Neuronal stem cell (in vitro differentiated cells): ENCODE results near the gene CDRT4.

Experiments
- DNase-seq: peaks from one replicate; pipeline ENCODE4 v3.0.0-alpha.2; 2013; ENCODE audit warnings: low spot score
- H2AFZ ChIP-seq: one replicate; pipeline ENCODE4 v1.6.1; 2013; ENCODE audit warnings: mild to moderate bottlenecking, low read length, inconsistent platforms
- H2AK5ac ChIP-seq: 2 replicates; pipeline ENCODE4 v1.6.1; 2013; ENCODE audit warnings: low read depth, mild to moderate bottlenecking, inconsistent platforms, low read length, moderate library complexity, mixed read lengths
- H2BK120ac ChIP-seq: 2 replicates; pipeline ENCODE4 v1.6.1; 2013; ENCODE audit warnings: low read depth, mild to moderate bottlenecking, inconsistent platforms, low read length, moderate library complexity, mixed read lengths
- H2BK12ac ChIP-seq: one replicate; pipeline ENCODE4 v1.6.1; 2013; ENCODE audit warnings: low read length, inconsistent platforms
- H2BK15ac ChIP-seq: 2 replicates; pipeline ENCODE4 v1.6.1; 2013; ENCODE audit warnings: mild to moderate bottlenecking, low read length, inconsistent platforms, mixed read lengths
- H2BK5ac ChIP-seq: one replicate; pipeline ENCODE4 v1.6.1; 2013; ENCODE audit warnings: inconsistent platforms, mild to moderate bottlenecking, low read length, moderate library complexity
- H3K14ac ChIP-seq: one replicate; pipeline ENCODE4 v1.6.1; 2013; ENCODE audit warnings: low read length, inconsistent platforms
- H3K18ac ChIP-seq: 2 replicates; pipeline ENCODE4 v1.6.1; 2013; ENCODE audit warnings: low read length, inconsistent platforms
- H3K23ac ChIP-seq: 2 replicates; pipeline ENCODE4 v1.6.1; 2013; ENCODE audit warnings: low read depth, mild to moderate bottlenecking, mixed read lengths, low read length, inconsistent platforms; ENCODE audit not compliant: poor library complexity
- H3K27ac ChIP-seq: replicated peaks from 3 replicates; pipeline ENCODE4 v1.5.1; 2013; ENCODE audit warnings: low read length, inconsistent platforms
- H3K27me3 ChIP-seq, 3 experiments: 2 replicates each; pipeline ENCODE4 v1.6.1; 2013; ENCODE audit warnings: low read length in 3 of 3, mild to moderate bottlenecking in 2 of 3, inconsistent platforms in 1 of 3, low read depth in 1 of 3, mixed read lengths in 1 of 3, moderate library complexity in 1 of 3; ENCODE audit not compliant: control insufficient read depth in 3 of 3, insufficient read depth in 3 of 3
- H3K36me3 ChIP-seq, 2 donors: replicated peaks in 1 of 2; 2 replicates each; pipeline ENCODE4 v1.6.1; 2013; ENCODE audit warnings: low read length in 2 of 2; ENCODE audit not compliant: control insufficient read depth in 2 of 2, insufficient read depth in 2 of 2
- H3K4ac ChIP-seq: 2 replicates; pipeline ENCODE4 v1.6.1; 2013; ENCODE audit warnings: inconsistent platforms, mild to moderate bottlenecking, low read length, moderate library complexity
- H3K4me1 ChIP-seq, 2 donors: 1 replicate in 1 of 2; 2 replicates in 1 of 2; pipeline ENCODE4 v1.6.1; 2013; ENCODE audit warnings: low read length in 2 of 2, low read depth in 1 of 2; ENCODE audit not compliant: control insufficient read depth in 2 of 2, insufficient read depth in 1 of 2
- H3K4me2 ChIP-seq: one replicate; pipeline ENCODE4 v1.6.1; 2013; ENCODE audit warnings: mild to moderate bottlenecking, low read length, inconsistent platforms; ENCODE audit not compliant: insufficient read depth, poor library complexity, severe bottlenecking
- H3K4me3 ChIP-seq, 2 donors: 2 replicates each; pipeline ENCODE4 v1.5.1; 2013; ENCODE audit warnings: low read length in 2 of 2, mild to moderate bottlenecking in 2 of 2, inconsistent platforms in 1 of 2, moderate library complexity in 1 of 2
- H3K79me1 ChIP-seq: one replicate; pipeline ENCODE4 v1.6.1; 2013; ENCODE audit warnings: low read depth, mild to moderate bottlenecking, inconsistent platforms, low read length, moderate library complexity
- H3K9ac ChIP-seq: one replicate; pipeline ENCODE4 v1.6.1; 2013; ENCODE audit warnings: mild to moderate bottlenecking, low read depth, low read length, inconsistent platforms; ENCODE audit not compliant: poor library complexity
- H3K9me3 ChIP-seq, 2 donors: replicated peaks in 1 of 2; 2 replicates each; pipeline versions ENCODE3 to v1.6.1; 2013; ENCODE audit warnings: low read length in 2 of 2, mild to moderate bottlenecking in 2 of 2, inconsistent platforms in 1 of 2, low read depth in 1 of 2, mixed read lengths in 1 of 2, moderate library complexity in 1 of 2; ENCODE audit not compliant: control insufficient read depth in 2 of 2, insufficient read depth in 1 of 2
- H4K8ac ChIP-seq: one replicate; pipeline ENCODE4 v1.6.1; 2013; ENCODE audit warnings: low read depth, mild to moderate bottlenecking, inconsistent platforms, low read length, moderate library complexity
- H4K91ac ChIP-seq: one replicate; pipeline ENCODE4 v1.6.1; 2013; ENCODE audit warnings: low read length, low read depth, mild to moderate bottlenecking, inconsistent platforms; ENCODE audit not compliant: poor library complexity
- WGBS, 2 donors: extraction: QIAGEN DNeasy Blood & Tissue Kit; methylation state at CpG; one replicate each; pipeline ENCODE4 v1.1.7; 2013; ENCODE audit warnings: missing lambda C conversion rate in 2 of 2, mixed read lengths in 1 of 2; ENCODE audit not compliant: insufficient read length in 2 of 2, insufficient replicate concordance in 1 of 2; ENCODE audit errors: extremely low coverage in 2 of 2; 5-methylcytosine and 5-hydroxymethylcytosine counted together

CDRT4 gene

GRCh38 chr17:15388356-15389041, 78.9 kb downstream of the CDRT4 start:
- Histone ChIP-seq H2BK120ac (no peak overlapping the region), H3K4me1 (no peaks in the 10 kb centered on the region)

GRCh38 chr17:15386083-15386482, 81.3 kb downstream of the CDRT4 start:
- no peak overlapping the region for H3K9ac ChIP-seq
- H2BK12ac ChIP-seq: no peak overlapping the region
- no peak overlapping the region for H4K91ac ChIP-seq
- H2BK15ac ChIP-seq: no peak overlapping the region
- H3K14ac ChIP-seq: no peak overlapping the region
- no peak overlapping the region for H2BK5ac ChIP-seq
- peaks cover under 1 to 6% of the 10 kb centered on the region in 2 donors for H3K9me3 ChIP-seq
- no peak overlapping the region for H3K4me3 ChIP-seq
- no peak overlapping the region for H3K18ac ChIP-seq
- no peak overlapping the region for H3K4me2 ChIP-seq
- H3K36me3 ChIP-seq: no peaks in the 10 kb centered on the region
- H3K27ac ChIP-seq: no peak overlapping the region
- no peak overlapping the region for H2AFZ ChIP-seq
- peaks cover 0 to 6% (median 0%) of the 10 kb centered on the region in 3 experiments for H3K27me3 ChIP-seq
- H2BK120ac ChIP-seq: no peak overlapping the region
- no peak overlapping the region for H3K23ac ChIP-seq
- no CpG with 5 or more reads among the region's 4 CpGs for WGBS, 2 donors
- H3K79me1 ChIP-seq: no peaks in the 10 kb centered on the region
- no peak overlapping the region for H3K4ac ChIP-seq
- no peak overlapping the region for H2AK5ac ChIP-seq
- no peak for DNase-seq
- H3K4me1 ChIP-seq: no peaks in the 10 kb centered on the region
- no peak overlapping the region for H4K8ac ChIP-seq

More at GRCh38 chr17:15388356-15389041, 78.9 kb downstream of the CDRT4 start:
- Histone ChIP-seq H3K27ac (no peak overlapping the region), H3K79me1 (no peaks in the 10 kb centered on the region), H3K36me3 (no peaks in the 10 kb centered on the region), H2BK5ac (no peak overlapping the region), H3K14ac (no peak overlapping the region), H4K8ac (no peak overlapping the region), H3K4ac (no peak overlapping the region), H3K18ac (no peak overlapping the region), H3K23ac (no peak overlapping the region), H3K4me2 (no peak overlapping the region), H4K91ac (no peak overlapping the region), H2BK15ac (no peak overlapping the region), H3K9me3 (peaks cover 3 to 6% of the 10 kb centered on the region in 2 donors), H3K27me3 (peaks cover 0 to 12% (median 0%) of the 10 kb centered on the region in 3 experiments), H3K4me3 (no peak overlapping the region), H3K9ac (no peak overlapping the region), H2AFZ (no peak overlapping the region), H2BK12ac (no peak overlapping the region), H2AK5ac (no peak overlapping the region)
- DNase-seq: no peak
- no CpG with 5 or more reads among the region's 8 CpGs for WGBS, 2 donors
